GM21576 (cell line): ENCODE data around the gene NEU3.

Experiments
- ATAC-seq: cut with Tn5 transposase; IDR thresholded peaks from one replicate; pipeline ENCODE4 v1.9.1; 2021; ENCODE audit warnings: mild to moderate bottlenecking, moderate library complexity; ENCODE audit not compliant: unreplicated experiment

The NEU3 gene

DNA sequence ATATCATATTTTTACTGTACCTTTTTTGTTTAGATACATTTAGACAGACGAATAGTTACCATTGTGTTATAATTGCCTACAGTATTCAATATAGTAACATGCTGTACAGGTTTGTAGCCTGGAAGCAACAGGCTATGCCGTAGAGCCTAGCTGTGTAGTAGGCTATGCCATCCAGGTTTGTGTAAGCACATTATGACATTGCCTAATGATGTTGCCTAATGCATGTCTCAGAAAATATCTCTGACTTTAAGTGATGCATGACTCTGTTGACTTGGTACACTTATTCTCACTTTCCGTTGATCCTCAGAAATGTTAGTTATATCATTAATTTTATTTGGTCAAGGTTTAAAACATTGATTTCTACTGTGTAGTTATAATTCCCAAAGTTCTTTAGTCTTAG is 68.1 kb downstream of the NEU3 start:
- no peak for ATAC-seq

DNA sequence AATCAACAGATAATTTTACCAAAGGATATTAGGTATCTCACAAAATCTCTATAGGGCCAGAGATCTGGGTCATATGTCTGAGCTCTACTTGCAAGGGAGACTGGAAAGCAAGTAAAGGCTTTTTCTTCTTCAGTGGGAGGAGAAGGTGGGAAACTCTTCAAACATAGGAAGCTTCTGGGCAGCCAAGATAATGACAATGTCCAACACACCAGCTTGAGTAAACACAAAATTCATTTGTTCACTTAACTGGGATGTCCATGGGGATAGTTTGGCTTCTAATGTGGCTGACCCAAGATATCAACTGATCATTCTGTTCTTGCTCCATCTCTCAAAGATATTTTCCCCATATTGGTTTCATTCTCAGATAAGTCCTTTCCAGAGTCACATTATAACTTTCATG is 70.6 kb downstream of the NEU3 start:
- ATAC-seq, result no peak

DNA sequence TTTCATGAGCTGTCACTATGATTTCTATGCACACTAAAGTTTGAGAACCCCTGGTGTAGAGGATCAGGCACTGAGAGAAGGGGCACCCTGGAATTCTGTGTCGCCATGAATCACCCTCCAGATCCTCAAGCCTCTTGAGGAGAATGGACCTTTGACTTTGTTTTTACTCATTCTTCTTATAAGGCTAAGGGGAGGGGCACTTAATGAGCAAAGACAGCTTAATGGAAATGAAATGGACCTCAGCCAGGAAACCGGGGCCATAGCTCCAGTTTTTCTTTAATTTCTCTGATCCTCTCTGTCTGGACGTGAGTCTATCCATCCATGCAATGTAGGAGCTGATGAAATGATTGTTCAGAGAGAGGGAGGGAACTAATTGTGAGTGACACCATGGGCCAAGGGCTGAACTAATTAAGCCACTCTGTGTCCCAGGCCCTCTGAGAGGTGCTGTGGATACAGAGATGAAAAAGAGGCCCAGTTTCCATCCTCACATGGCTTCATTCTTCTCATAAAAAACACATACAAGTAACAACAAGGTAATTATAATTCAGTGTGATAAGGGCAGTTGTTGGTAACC is 75.1 kb downstream of the NEU3 start:
- ATAC-seq, result no peak

DNA sequence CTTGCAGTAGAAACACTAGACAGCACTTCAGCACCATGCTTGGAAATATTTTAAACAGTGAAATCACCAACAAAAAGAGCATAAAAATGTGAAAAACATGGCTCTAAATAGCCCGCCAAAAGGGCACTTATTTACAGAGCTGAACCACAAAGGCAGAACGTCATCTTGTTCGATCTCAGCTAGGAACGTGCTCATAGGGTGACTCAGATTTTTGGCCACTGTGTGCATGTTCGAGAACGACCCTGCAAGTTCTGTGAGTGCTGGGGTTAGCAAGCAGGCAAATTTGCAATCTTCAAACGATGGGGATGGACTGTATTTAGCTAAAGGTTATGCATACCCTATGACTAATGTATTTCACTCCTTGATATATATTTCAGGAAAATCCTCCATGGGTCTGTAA is 77.3 kb downstream of the NEU3 start:
- ATAC-seq, result no peak
